ENCODE measurements around the gene MFRP.

MFRP gene

GRCh38 chr11:119336744-119337469, 9.6 kb downstream of the MFRP start:
- DNase-seq: no peak

- no peak for DNase-seq
Measured at GRCh38 chr11:119335655-119336543, 10.6 kb downstream of the MFRP start.

DNA sequence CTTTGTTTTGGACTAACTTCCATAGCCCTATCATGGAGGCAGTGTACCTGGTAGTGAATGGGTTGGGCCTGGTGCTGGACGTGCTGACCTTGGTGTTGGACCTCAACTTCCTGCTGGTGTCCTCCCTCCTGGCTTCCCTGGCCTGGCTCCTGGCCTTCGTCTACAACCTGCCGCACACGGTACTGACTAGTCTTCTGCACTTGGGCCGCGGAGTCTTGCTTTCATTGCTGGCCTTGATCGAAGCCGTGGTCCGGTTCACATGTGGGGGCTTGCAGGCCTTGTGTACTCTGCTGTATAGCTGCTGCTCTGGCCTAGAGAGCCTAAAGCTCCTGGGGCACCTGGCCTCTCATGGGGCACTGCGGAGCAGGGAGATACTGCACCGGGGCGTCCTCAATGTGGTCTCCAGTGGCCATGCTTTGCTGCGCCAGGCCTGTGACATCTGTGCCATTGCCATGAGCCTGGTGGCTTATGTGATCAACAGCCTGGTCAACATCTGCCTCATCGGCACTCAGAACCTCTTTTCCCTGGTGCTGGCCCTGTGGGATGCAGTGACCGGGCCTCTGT, 11.3 kb downstream of the MFRP start:
- no peak for DNase-seq

GRCh38 chr11:119334174-119334930, 12.2 kb downstream of the MFRP start, which contains the start of gene RNF26:
Gene RNF26, plus strand, starts transcription at chr11:119334527. Its CDS starts 596 bp downstream, at chr11:119335123.
- peak; percentile 99 for DNase-seq

- DNase-seq: no peak
Measured at GRCh38 chr11:119332111-119332765, 14.3 kb downstream of the MFRP start.

DNA sequence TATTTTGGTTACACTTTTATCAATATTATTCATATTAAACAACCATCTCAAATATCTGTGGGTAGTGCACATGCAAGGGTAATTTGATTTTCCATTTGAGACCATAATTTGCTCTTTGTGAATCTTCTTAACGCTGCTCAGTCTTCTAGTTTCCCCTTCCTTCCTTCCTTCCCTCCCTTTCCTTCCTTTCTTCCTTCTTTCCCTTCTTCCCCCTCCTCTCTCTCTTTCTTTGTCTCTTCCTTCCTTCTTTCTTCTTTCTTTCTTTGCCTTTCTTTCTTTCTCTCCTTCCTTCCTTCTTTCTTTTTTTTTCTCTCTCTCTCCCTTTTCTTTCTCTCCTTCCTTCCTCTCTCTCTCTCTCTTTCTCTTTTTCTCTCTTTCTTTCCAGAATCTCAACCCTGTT, 16.3 kb downstream of the MFRP start:
- DNase-seq: no peak

GRCh38 chr11:119329320-119329719, 17.2 kb downstream of the MFRP start:
- DNase-seq: no peak

DNA sequence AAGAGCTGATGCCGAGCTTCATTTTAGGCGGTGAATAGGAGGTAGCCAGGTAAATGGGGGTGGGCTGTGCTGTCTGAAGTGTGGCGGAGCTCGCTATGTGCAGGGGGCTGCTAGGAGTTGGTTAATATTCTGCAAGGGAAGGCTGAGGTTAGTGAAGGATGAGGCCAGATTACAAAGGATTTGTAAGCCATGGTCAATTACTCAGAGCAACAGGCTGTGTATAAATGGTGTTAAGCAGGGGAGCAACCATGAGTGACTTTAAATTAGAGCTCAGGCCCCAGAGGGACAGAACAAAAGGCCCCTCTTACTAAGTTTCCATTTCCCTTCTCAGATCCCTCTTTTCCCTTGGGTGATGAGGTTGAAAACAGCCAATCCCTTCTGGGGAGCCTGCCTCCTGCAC, 22.3 kb downstream of the MFRP start:
- DNase-seq: no peak

DNA sequence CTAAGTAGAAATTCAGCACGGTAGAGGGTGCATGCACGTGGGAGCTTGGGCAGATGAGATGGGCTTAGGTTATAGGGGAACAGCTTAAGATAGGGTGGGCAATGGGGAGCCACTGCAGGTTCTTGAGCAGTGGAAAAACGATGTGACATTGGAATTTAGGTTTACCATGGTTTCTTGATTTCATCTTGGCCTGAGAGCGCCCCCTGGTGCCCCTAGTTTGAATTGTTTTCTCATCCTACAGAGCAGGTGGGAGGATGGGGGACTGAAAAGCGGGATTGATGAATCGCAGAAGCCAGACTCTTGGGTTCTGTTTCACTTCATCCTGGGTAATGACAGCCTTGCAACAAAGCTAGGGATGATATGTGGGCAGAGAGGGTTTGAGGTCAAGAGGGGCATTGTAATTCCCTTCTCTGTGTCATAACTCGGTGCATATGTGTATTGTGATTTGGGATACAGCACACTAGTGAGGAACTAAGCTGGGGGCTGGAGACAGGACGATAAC, 22.9 kb downstream of the MFRP start:
- peak; percentile 32 for DNase-seq

GRCh38 chr11:119322921-119323531, 23.5 kb downstream of the MFRP start:
- no peak for DNase-seq

DNA sequence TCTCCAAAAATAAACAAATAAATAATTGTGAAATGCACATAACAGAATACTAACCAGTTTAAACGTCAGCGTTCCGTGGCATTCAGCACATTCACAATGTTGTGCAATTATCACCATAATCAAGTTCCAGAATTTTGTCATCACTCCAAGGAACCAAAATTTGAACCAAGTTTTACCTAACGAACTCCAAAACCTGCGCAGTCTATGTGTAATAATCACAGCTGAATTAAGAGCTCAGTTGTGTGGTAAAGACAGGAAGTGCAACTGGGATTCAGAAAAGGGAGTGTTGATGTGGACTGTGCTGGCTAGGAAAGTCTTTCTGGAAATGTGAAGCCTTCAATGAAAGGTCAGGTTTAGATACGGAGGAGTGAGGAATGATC, 24.2 kb downstream of the MFRP start:
- no peak for DNase-seq

GRCh38 chr11:119320776-119321524, 25.6 kb downstream of the MFRP start:
- no peak for DNase-seq

DNA sequence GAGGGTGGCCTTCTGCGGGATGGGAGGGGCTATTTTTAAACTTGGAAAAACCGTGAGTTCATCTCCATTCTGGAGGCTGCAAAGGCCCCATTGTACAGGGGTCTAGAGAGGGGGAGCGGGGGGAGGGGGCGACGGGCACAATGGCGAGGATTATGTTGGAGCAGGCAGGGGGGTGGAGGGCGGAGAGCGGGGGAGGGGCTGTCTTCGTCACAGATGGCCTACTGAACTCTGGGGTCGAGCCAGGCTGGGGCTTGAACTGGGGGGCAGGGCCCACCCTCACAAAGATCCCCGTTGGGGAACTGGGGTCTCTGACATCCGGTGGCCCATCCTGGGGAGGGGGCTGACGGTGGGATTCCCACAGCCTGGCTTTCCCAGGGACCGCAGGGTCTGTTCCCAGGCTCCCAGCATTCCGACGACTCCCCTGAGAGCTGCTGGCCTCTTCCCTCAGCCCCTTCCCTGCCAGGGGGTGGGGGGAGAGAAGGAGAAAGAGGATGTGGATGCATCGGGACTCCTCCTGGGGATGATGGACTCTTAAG, 26.2 kb downstream of the MFRP start:
- no peak for DNase-seq

- no peak for DNase-seq
Measured at GRCh38 chr11:119319700-119320239, 26.7 kb downstream of the MFRP start.

- no peak for DNase-seq
Measured at GRCh38 chr11:119319136-119319699, 27.3 kb downstream of the MFRP start.

GRCh38 chr11:119318240-119319135, 28.0 kb downstream of the MFRP start:
- DNase-seq: no peak

DNA sequence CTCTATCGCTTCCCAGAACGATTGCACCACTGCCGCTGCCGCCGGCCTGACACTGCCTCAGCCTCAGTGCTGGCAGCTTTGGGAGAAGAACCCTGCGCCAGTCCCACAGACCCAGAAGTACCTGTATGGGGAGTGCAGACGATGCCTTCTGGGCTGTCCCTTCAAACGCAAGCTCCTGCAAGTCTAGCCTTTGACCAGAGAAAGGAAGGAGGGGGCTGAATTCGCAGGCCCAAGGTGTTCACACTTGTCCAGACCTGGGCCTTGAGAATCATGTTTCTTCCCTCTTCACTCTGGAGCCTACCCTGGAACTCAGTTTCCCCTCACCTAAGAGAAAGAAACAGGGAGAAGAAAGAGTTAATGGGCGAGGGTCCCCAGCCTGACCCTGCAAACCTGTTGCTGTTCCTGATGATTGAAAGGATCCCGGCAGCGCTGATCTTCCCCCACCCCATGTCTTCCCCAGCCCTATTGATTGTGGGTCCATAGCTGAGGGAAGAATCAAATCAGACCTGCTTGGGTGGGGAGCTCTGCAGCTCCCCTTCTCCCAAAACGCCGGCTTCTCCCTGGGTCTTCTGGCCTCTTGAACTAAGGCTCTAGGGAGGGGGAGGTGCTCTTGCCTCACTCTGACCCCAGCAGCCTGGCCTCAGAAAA, 28.8 kb downstream of the MFRP start:
- no peak for DNase-seq

Data from DMS79 (cell line).